ENCODE data around the gene RNF208.

Gene RNF208

GRCh38 chr9:137231372-137232039 is 9.5 kb upstream of the RNF208 start:
- Histone ChIP-seq H3K27me3 (ENCODE audit: insufficient read depth, poor library complexity, severe bottlenecking) (peaks cover 14% of the 10 kb centered on the region), H3K4me3 (replicated peaks; ENCODE audit: insufficient read depth, low read length) (no peak overlapping the region), H3K27ac (replicated peaks) (no peak overlapping the region)
- TF ChIP-seq GABPA (IDR thresholded peaks at IDR 0.05; ENCODE audit: low read depth) (no peak), POLR2AphosphoS5 (IDR thresholded peaks at IDR 0.05; ENCODE audit: low read depth) (no peak), CTCF (IDR thresholded peaks at IDR 0.05; ENCODE audit: insufficient read depth, low read length) (no peak), SPI1 (IDR thresholded peaks at IDR 0.05; ENCODE audit: borderline replicate concordance, low read depth) (no peak), REST (IDR thresholded peaks at IDR 0.05; ENCODE audit: insufficient replicate concordance, low read depth) (no peak)
- no peak for DNase-seq (ENCODE audit: low read depth in 1 of 2, low spot score in 1 of 2)

GRCh38 chr9:137230705-137231371 is 8.8 kb upstream of the RNF208 start, which contains the start of gene SLC34A3:
TSS of gene SLC34A3 (plus strand) at chr9:137230901. CDS start at chr9:137231703, 802 bp downstream.
- TF ChIP-seq GABPA (IDR thresholded peaks at IDR 0.05; ENCODE audit: low read depth) (no peak), REST (IDR thresholded peaks at IDR 0.05; ENCODE audit: insufficient replicate concordance, low read depth) (no peak), SPI1 (IDR thresholded peaks at IDR 0.05; ENCODE audit: borderline replicate concordance, low read depth) (no peak), CTCF (IDR thresholded peaks at IDR 0.05; ENCODE audit: insufficient read depth, low read length) (no peak), POLR2AphosphoS5 (IDR thresholded peaks at IDR 0.05; ENCODE audit: low read depth) (no peak)
- H3K27ac ChIP-seq (replicated peaks): no peak within 1 kb of the TSS
- H3K27me3 ChIP-seq (ENCODE audit: insufficient read depth, poor library complexity, severe bottlenecking): peaks cover 13% of the 10 kb centered on the region
- DNase-seq (ENCODE audit: low read depth in 1 of 2, low spot score in 1 of 2): no peak
- no peak within 1 kb of the TSS for H3K4me3 ChIP-seq (replicated peaks; ENCODE audit: insufficient read depth, low read length)

- TF ChIP-seq POLR2AphosphoS5 (IDR thresholded peaks at IDR 0.05; ENCODE audit: low read depth) (no peak), SPI1 (IDR thresholded peaks at IDR 0.05; ENCODE audit: borderline replicate concordance, low read depth) (no peak), CTCF (IDR thresholded peaks at IDR 0.05; ENCODE audit: insufficient read depth, low read length) (no peak)
- DNase-seq (ENCODE audit: low read depth in 1 of 2, low spot score in 1 of 2): no peak
- Histone ChIP-seq H3K27ac (replicated peaks) (no peak overlapping the region), H3K4me3 (replicated peaks; ENCODE audit: insufficient read depth, low read length) (no peak overlapping the region), H3K27me3 (ENCODE audit: insufficient read depth, poor library complexity, severe bottlenecking) (peaks cover 12% of the 10 kb centered on the region)
Measured at GRCh38 chr9:137229903-137230704, 8.1 kb upstream of the RNF208 start.

Data from HL-60 (cell line).